H1 (cell line): ENCODE data around the gene TNFRSF8.

Experiments
- ATF2 ChIP-seq: IDR thresholded peaks from 2 replicates; pipeline ENCODE4 v1.6.1; 2012; ENCODE audit warnings: low read length, inconsistent platforms
- CEBPB ChIP-seq: IDR thresholded peaks from 2 replicates; pipeline ENCODE4 v1.6.1; 2012; ENCODE audit warnings: low read depth, low read length
- CHD2 ChIP-seq: IDR thresholded peaks from 2 replicates; pipeline ENCODE4 v1.6.1; 2012; ENCODE audit warnings: low read length, improper control_type of control experiment
- FOSL1 ChIP-seq: IDR thresholded peaks from 2 replicates; pipeline ENCODE4 v1.6.1; 2011; ENCODE audit warnings: mild to moderate bottlenecking, low read depth, low read length, moderate library complexity; ENCODE audit not compliant: insufficient read depth
- GTF2F1 ChIP-seq: IDR thresholded peaks from 2 replicates; pipeline ENCODE4 v1.6.1; 2012; ENCODE audit warnings: low read depth, low read length, improper control_type of control experiment, borderline replicate concordance
- PHF8 ChIP-seq: fragments of 200-600 bp; sonication (generic); conservative IDR thresholded peaks from 2 replicates; pipeline ENCODE4 v1.7.1; 2012; ENCODE audit warnings: low read depth, mild to moderate bottlenecking, inconsistent platforms, low read length, moderate library complexity
- POLR2A ChIP-seq, 2 experiments: IDR thresholded peaks; 1 replicate in 1 of 2; 2 replicates in 1 of 2; pipeline ENCODE4 v1.6.1; 2011; ENCODE audit warnings: low read depth in 2 of 2, low read length in 2 of 2, mild to moderate bottlenecking in 2 of 2; ENCODE audit errors: control extremely low read depth in 1 of 2
- POLR2AphosphoS5 ChIP-seq: IDR thresholded peaks from 2 replicates; pipeline ENCODE4 v1.6.1; 2011; ENCODE audit warnings: low read depth, low read length
- RAD21 ChIP-seq, 2 experiments: IDR thresholded peaks in 1 of 2; conservative IDR thresholded peaks in 1 of 2; 2 replicates each; pipeline ENCODE4 v1.6.1; 2011; ENCODE audit warnings: low read depth in 2 of 2, low read length in 2 of 2, improper control_type of control experiment in 1 of 2, inconsistent platforms in 1 of 2, mild to moderate bottlenecking in 1 of 2, moderate library complexity in 1 of 2
- RNF2 ChIP-seq: fragments of 200-900, 300-1000 bp; sonication (generic); IDR thresholded peaks from 2 replicates; pipeline ENCODE4 v1.7.1; 2016; ENCODE audit warnings: borderline replicate concordance, low read depth, mild to moderate bottlenecking, antibody characterized with exemption, low read length; ENCODE audit not compliant: poor library complexity, severe bottlenecking; ENCODE audit errors: missing control alignments
- TAF7 ChIP-seq: optimal IDR thresholded peaks from 2 replicates; pipeline ENCODE3; 2011; ENCODE audit warnings: low read depth, mild to moderate bottlenecking, inconsistent platforms, low read length, moderate library complexity, borderline replicate concordance
- TBP ChIP-seq: IDR thresholded peaks from 2 replicates; pipeline ENCODE4 v1.6.1; 2011; ENCODE audit warnings: low read depth, low read length, improper control_type of control experiment
- TCF12 ChIP-seq: IDR thresholded peaks from 2 replicates; pipeline ENCODE4 v1.6.1; 2011; ENCODE audit warnings: low read depth, mild to moderate bottlenecking, low read length
- TF ChIP-seq, protein P1 (sequence below), 3 experiments: IDR thresholded peaks; 1 replicate in 2 of 3; 2 replicates in 1 of 3; pipeline versions ENCODE4 v1.5.1 to v1.6.1; 2011; ENCODE audit warnings: low read length in 3 of 3, mild to moderate bottlenecking in 3 of 3, inconsistent platforms in 2 of 3, low read depth in 1 of 3, moderate library complexity in 1 of 3; ENCODE audit not compliant: insufficient read depth in 1 of 3; ENCODE audit errors: control extremely low read depth in 1 of 3

- no peak for TF ChIP-seq CHD2
- no peak for TF ChIP-seq POLR2A (IDR thresholded peaks at IDR 0.05; ENCODE audit: control extremely low read depth in 1 of 2, low read depth in 2 of 2, low read length in 2 of 2)
- no peak for TF ChIP-seq TBP
- TF ChIP-seq, protein P1, sequence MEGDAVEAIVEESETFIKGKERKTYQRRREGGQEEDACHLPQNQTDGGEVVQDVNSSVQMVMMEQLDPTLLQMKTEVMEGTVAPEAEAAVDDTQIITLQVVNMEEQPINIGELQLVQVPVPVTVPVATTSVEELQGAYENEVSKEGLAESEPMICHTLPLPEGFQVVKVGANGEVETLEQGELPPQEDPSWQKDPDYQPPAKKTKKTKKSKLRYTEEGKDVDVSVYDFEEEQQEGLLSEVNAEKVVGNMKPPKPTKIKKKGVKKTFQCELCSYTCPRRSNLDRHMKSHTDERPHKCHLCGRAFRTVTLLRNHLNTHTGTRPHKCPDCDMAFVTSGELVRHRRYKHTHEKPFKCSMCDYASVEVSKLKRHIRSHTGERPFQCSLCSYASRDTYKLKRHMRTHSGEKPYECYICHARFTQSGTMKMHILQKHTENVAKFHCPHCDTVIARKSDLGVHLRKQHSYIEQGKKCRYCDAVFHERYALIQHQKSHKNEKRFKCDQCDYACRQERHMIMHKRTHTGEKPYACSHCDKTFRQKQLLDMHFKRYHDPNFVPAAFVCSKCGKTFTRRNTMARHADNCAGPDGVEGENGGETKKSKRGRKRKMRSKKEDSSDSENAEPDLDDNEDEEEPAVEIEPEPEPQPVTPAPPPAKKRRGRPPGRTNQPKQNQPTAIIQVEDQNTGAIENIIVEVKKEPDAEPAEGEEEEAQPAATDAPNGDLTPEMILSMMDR (IDR thresholded peaks at IDR 0.05; ENCODE audit: control extremely low read depth in 1 of 3, insufficient read depth in 1 of 3, low read depth in 1 of 3, low read length in 3 of 3): no peak
- no peak for TF ChIP-seq TCF12
- TF ChIP-seq POLR2AphosphoS5: no peak
- TF ChIP-seq PHF8: no peak
- TF ChIP-seq GTF2F1: no peak
- TF ChIP-seq CEBPB: no peak
- no peak for TF ChIP-seq RNF2
- no peak for TF ChIP-seq TAF7
- no peak for TF ChIP-seq FOSL1
- no peak for TF ChIP-seq RAD21 (IDR thresholded peaks at IDR 0.05 in 1 of 2, conservative IDR thresholded peaks at IDR 0.05 in 1 of 2; ENCODE audit: low read depth in 2 of 2, low read length in 2 of 2)
- no peak for TF ChIP-seq ATF2
These were observed 69.0 kb downstream of the TNFRSF8 start for GRCh38 chr1:12132078-12132477.
